IMR-90 (cell line): ENCODE data around the gene CDHR3. TPM values are rescaled to one million over a fixed set of nuclear protein-coding genes. Genes with fewer than 3 reads are reported as not detected.

Experiments
- ATAC-seq: fragments of 200-7000 bp; cut with Tn5 transposase; 2 replicates; pipeline ENCODE4 v1.9.1; 2020; ENCODE audit warnings: low read depth, mild to moderate bottlenecking, moderate library complexity
- BruUV-seq: library from RNA; stranded (reverse); fragments of 400-500 nt; replicated peaks from 2 replicates; lab custom pipeline; 2021; lab: Mats Ljungman, UMichigan
- CTCF ChIA-PET: fragments of 300-600 bp; formaldehyde crosslinking; extraction: SDS; loops from one replicate; lab custom pipeline; 2021; ENCODE audit warnings: antibody characterized with exemption; lab: Yijun Ruan, JAX
- POLR2A ChIA-PET: fragments of 300-600 bp; sonication (Branson Sonifier 250); formaldehyde crosslinking; loops from one replicate; lab custom pipeline; 2022; ENCODE audit warnings: antibody characterized with exemption; ENCODE audit not compliant: unreplicated experiment; lab: Charles Lee
- DNase-seq: peaks from one replicate; pipeline ENCODE4 v3.0.0; 2013
- H2AFZ ChIP-seq: replicated peaks from 2 replicates; pipeline ENCODE3; 2013; ENCODE audit warnings: low read length, mild to moderate bottlenecking; ENCODE audit not compliant: poor library complexity
- H2AK5ac ChIP-seq: 2 replicates; pipeline ENCODE4 v1.6.1; 2013; ENCODE audit warnings: low read depth, low read length, inconsistent platforms
- H2AK9ac ChIP-seq: replicated peaks from 2 replicates; pipeline ENCODE3; 2013; ENCODE audit warnings: mild to moderate bottlenecking, low read depth, low read length, moderate library complexity; ENCODE audit not compliant: poor library complexity
- H2BK120ac ChIP-seq: 2 replicates; pipeline ENCODE4 v1.6.1; 2013; ENCODE audit warnings: low read depth, low read length, inconsistent platforms
- H2BK15ac ChIP-seq: 3 replicates; pipeline ENCODE4 v1.6.1; 2013; ENCODE audit warnings: low read depth, low read length, inconsistent platforms
- H2BK20ac ChIP-seq: 2 replicates; pipeline ENCODE4 v1.6.1; 2013; ENCODE audit warnings: low read depth, mild to moderate bottlenecking, inconsistent platforms, low read length, moderate library complexity
- H2BK5ac ChIP-seq: 2 replicates; pipeline ENCODE4 v1.6.1; 2013; ENCODE audit warnings: mild to moderate bottlenecking, low read depth, low read length, inconsistent platforms; ENCODE audit not compliant: poor library complexity, severe bottlenecking
- H3K14ac ChIP-seq: replicated peaks from 2 replicates; pipeline ENCODE4 v1.6.1; 2013; ENCODE audit warnings: low read depth, low read length, inconsistent platforms
- H3K18ac ChIP-seq: 2 replicates; pipeline ENCODE4 v1.6.1; 2013; ENCODE audit warnings: low read depth, low read length, control low read depth
- H3K23ac ChIP-seq: 2 replicates; pipeline ENCODE4 v1.6.1; 2013; ENCODE audit warnings: low read depth, low read length, inconsistent platforms
- H3K27ac ChIP-seq: 2 replicates; pipeline ENCODE4 v1.5.1; 2013; ENCODE audit warnings: mild to moderate bottlenecking, control low read depth, low read length; ENCODE audit not compliant: insufficient read depth
- H3K27me3 ChIP-seq: 2 replicates; pipeline ENCODE4 v1.6.1; 2013; ENCODE audit warnings: low read length; ENCODE audit not compliant: control insufficient read depth, insufficient read depth
- H3K36me3 ChIP-seq: 2 replicates; pipeline ENCODE4 v1.6.1; 2013; ENCODE audit warnings: low read length, mixed read lengths; ENCODE audit not compliant: control insufficient read depth, insufficient read depth
- H3K4ac ChIP-seq: 2 replicates; pipeline ENCODE4 v1.6.1; 2013; ENCODE audit warnings: low read depth, low read length, inconsistent platforms
- H3K4me1 ChIP-seq: 2 replicates; pipeline ENCODE4 v1.6.1; 2013; ENCODE audit warnings: low read length, mixed read lengths; ENCODE audit not compliant: control insufficient read depth, insufficient read depth
- H3K4me2 ChIP-seq: 2 replicates; pipeline ENCODE4 v1.6.1; 2013; ENCODE audit warnings: low read depth, mild to moderate bottlenecking, control low read depth, low read length, moderate library complexity
- H3K4me3 ChIP-seq: 2 replicates; pipeline ENCODE4 v1.5.1; 2013; ENCODE audit warnings: low read depth, mild to moderate bottlenecking, control low read depth, low read length, moderate library complexity; ENCODE audit not compliant: insufficient read depth
- H3K56ac ChIP-seq: 2 replicates; pipeline ENCODE4 v1.6.1; 2013; ENCODE audit warnings: low read length, inconsistent platforms; ENCODE audit not compliant: insufficient read depth; ENCODE audit errors: extremely low read depth
- H3K79me1 ChIP-seq, 2 experiments: 2 replicates each; pipeline ENCODE4 v1.6.1; 2013; ENCODE audit warnings: low read length in 2 of 2, inconsistent platforms in 1 of 2, low read depth in 1 of 2
- H3K9ac ChIP-seq: 2 replicates; pipeline ENCODE4 v1.6.1; 2013; ENCODE audit warnings: low read depth, low read length, control low read depth
- H3K9me1 ChIP-seq: 2 replicates; pipeline ENCODE4 v1.6.1; 2013; ENCODE audit warnings: low read length, inconsistent platforms; ENCODE audit not compliant: insufficient read depth
- H3K9me3 ChIP-seq: 2 replicates; pipeline ENCODE4 v1.6.1; 2013; ENCODE audit warnings: low read length; ENCODE audit not compliant: control insufficient read depth, insufficient read depth
- H4K20me1 ChIP-seq: 2 replicates; pipeline ENCODE4 v1.6.1; 2013; ENCODE audit warnings: low read length, inconsistent platforms; ENCODE audit not compliant: insufficient read depth
- H4K5ac ChIP-seq: 2 replicates; pipeline ENCODE4 v1.6.1; 2013; ENCODE audit warnings: mild to moderate bottlenecking, low read depth, low read length, control low read depth
- H4K8ac ChIP-seq, 2 experiments: 2 replicates each; pipeline ENCODE4 v1.6.1; 2013; ENCODE audit warnings: low read depth in 2 of 2, low read length in 2 of 2, control low read depth in 1 of 2, inconsistent platforms in 1 of 2
- H4K91ac ChIP-seq: 2 replicates; pipeline ENCODE4 v1.6.1; 2013; ENCODE audit warnings: low read depth, low read length, inconsistent platforms; ENCODE audit not compliant: insufficient read depth
- BHLHE40 ChIP-seq: fragments of 150-350 bp; IDR thresholded peaks from 2 replicates; pipeline ENCODE4 v1.6.1; 2016; ENCODE audit warnings: mild to moderate bottlenecking, low read depth, low read length
- CHD1 ChIP-seq: IDR thresholded peaks from 2 replicates; pipeline ENCODE4 v1.6.1; 2012; ENCODE audit warnings: low read depth, low read length, improper control_type of control experiment
- FOS ChIP-seq: fragments of 150-350 bp; IDR thresholded peaks from 2 replicates; pipeline ENCODE4 v1.6.1; 2016; ENCODE audit warnings: low read depth, low read length
- MAZ ChIP-seq: IDR thresholded peaks from 2 replicates; pipeline ENCODE4 v1.6.1; 2012; ENCODE audit warnings: low read depth, mild to moderate bottlenecking, low read length, improper control_type of control experiment, moderate library complexity, borderline replicate concordance
- MXI1 ChIP-seq: IDR thresholded peaks from 2 replicates; pipeline ENCODE4 v1.6.1; 2012; ENCODE audit warnings: low read depth, mild to moderate bottlenecking, low read length, moderate library complexity, borderline replicate concordance
- NFE2L2 ChIP-seq: fragments of 150-350 bp; IDR thresholded peaks from 2 replicates; pipeline ENCODE4 v1.6.1; 2016; ENCODE audit warnings: low read depth, mild to moderate bottlenecking, low read length
- RFX5 ChIP-seq: IDR thresholded peaks from 2 replicates; pipeline ENCODE4 v1.8.0; 2012; ENCODE audit warnings: low read depth, mild to moderate bottlenecking, low read length, moderate library complexity
- SMC3 ChIP-seq: fragments of 150-350 bp; IDR thresholded peaks from 2 replicates; pipeline ENCODE4 v1.6.1; 2016; ENCODE audit warnings: low read depth, mild to moderate bottlenecking, antibody characterized with exemption, low read length, moderate library complexity
- WGBS, 2 experiments: methylation state at CpG; one replicate each; pipeline versions ENCODE4 v1.1.5 to v1.1.7; 2013; ENCODE audit warnings: missing lambda C conversion rate in 2 of 2; ENCODE audit not compliant: insufficient read length in 1 of 2; ENCODE audit errors: extremely low coverage in 2 of 2; 5-methylcytosine and 5-hydroxymethylcytosine counted together
- dilution Hi-C: fragments of 300-500 bp; cut with HindIII; formaldehyde crosslinking; loops from one replicate; pipeline ENCODE4 v1.14.3; 2018; ENCODE audit warnings: low sequenced_read_pairs; ENCODE audit not compliant: unreplicated experiment
- in situ Hi-C: fragments of 300-500 bp; cut with MboI; formaldehyde crosslinking; loops from 3 replicates; pipeline ENCODE4 v1.14.3; 2019; ENCODE audit warnings: low sequenced_read_pairs, inconsistent platforms, mixed read lengths
- intact Hi-C: fragments of 100-400 bp; cut with micrococcal nuclease; formaldehyde crosslinking; loops from 2 replicates; pipeline ENCODE4 v1.10.0; 2022
- polyA plus RNA-seq, 3 experiments: library from polyadenylated mRNA; depleted of rRNA; stranded (reverse); fragments of >200 nt; gene quantifications; 2 replicates each; pipeline ENCODE4 v1.2.3, GENCODE V29; 2012; ENCODE audit warnings: low replicate concordance in 1 of 3
- total RNA-seq: library from RNA; depleted of rRNA; stranded (reverse); fragments of >200 nt; gene quantifications from 2 replicates; pipeline ENCODE4 v1.2.3, GENCODE V29; 2012
- TF ChIP-seq, protein P1 (sequence below): fragments of 150-350 bp; IDR thresholded peaks from 2 replicates; pipeline ENCODE4 v1.6.1; 2017; ENCODE audit warnings: mild to moderate bottlenecking, antibody characterized with exemption, low read length, low read depth
- TF ChIP-seq, protein P2 (sequence below): fragments of 150-350 bp; IDR thresholded peaks from 2 replicates; pipeline ENCODE4 v1.6.1; 2016; ENCODE audit warnings: low read depth, mild to moderate bottlenecking, low read length, moderate library complexity, borderline replicate concordance

Gene CDHR3
- total and polyA plus RNA-seq, 2 of the 4 experiments (the other 2 are of a cell fraction) = 0.96 to 1.6 TPM

DNA sequence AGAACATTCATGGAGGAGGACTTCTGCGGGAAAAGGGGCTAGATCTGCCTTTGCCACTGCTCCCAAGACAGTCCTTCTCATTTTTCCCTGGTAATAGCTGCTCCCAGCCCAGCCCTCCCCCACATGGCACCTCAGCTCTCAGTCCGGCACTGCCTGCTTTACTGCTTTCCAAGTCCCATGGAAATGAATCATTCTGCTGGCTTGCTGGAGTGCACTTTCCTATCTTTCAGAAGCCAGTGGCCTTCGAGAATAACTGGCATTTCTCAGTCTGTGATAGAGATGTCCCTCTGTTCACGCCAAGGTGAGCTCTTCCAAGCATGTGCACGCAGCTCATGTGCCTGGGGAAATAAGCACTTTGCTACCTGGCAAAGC lies 87.7 kb downstream of the CDHR3 start:
- peak overlapping the region; percentile 33; the same call in 1 of the 2 replicates for H2AK5ac ChIP-seq
- 0 out of 2 replicates have a peak, but pooled peaks cover 2% of the 10 kb centered on the region for H3K9me1 ChIP-seq
- peaks cover 27% of the 10 kb centered on the region for H3K27me3 ChIP-seq
- no peak overlapping the region for H3K4ac ChIP-seq
- no peak overlapping the region for H2BK5ac ChIP-seq
- no peaks in the 10 kb centered on the region for H4K20me1 ChIP-seq
- ChIA-PET CTCF (interaction anchor here (3.1 kb wide), 1 partner anchor 103 kb away, joined by 18 read pairs; no protein-coding TSS in a partner anchor), POLR2A (no interaction called here)
- no peak for TF ChIP-seq MAZ
- TF ChIP-seq NFE2L2 = no peak
- no peak for TF ChIP-seq BHLHE40
- TF ChIP-seq CHD1 = no peak
- TF ChIP-seq MXI1 = no peak
- TF ChIP-seq, protein P1, sequence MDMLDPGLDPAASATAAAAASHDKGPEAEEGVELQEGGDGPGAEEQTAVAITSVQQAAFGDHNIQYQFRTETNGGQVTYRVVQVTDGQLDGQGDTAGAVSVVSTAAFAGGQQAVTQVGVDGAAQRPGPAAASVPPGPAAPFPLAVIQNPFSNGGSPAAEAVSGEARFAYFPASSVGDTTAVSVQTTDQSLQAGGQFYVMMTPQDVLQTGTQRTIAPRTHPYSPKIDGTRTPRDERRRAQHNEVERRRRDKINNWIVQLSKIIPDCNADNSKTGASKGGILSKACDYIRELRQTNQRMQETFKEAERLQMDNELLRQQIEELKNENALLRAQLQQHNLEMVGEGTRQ = no peak
- TF ChIP-seq SMC3 = no peak
- TF ChIP-seq, protein P2, sequence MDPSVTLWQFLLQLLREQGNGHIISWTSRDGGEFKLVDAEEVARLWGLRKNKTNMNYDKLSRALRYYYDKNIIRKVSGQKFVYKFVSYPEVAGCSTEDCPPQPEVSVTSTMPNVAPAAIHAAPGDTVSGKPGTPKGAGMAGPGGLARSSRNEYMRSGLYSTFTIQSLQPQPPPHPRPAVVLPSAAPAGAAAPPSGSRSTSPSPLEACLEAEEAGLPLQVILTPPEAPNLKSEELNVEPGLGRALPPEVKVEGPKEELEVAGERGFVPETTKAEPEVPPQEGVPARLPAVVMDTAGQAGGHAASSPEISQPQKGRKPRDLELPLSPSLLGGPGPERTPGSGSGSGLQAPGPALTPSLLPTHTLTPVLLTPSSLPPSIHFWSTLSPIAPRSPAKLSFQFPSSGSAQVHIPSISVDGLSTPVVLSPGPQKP = no peak
- no peak for TF ChIP-seq FOS
- TF ChIP-seq RFX5 = no peak
- H2BK15ac ChIP-seq = no peak overlapping the region
- H3K79me1 ChIP-seq = no peaks in the 10 kb centered on the region
- H3K36me3 ChIP-seq = no peaks in the 10 kb centered on the region
- intact Hi-C loops = no loop called here
- 40% methylated on average over 2 of the region's 5 CpGs; no CpG with 5 or more reads in 1 of the 2 experiments for WGBS, 2 experiments
- no peak overlapping the region; the same call in 1 of the 2 replicates for H3K18ac ChIP-seq
- peak; percentile 50 for DNase-seq
- in situ Hi-C loops = no loop called here
- H2AFZ ChIP-seq = peak overlapping the region; percentile 76
- 0 out of 2 replicates have a peak overlapping the region, but pooled peaks have one; percentile 5 for H2BK20ac ChIP-seq
- BruUV-seq = no TSS peak
- 0 out of 2 replicates have a peak overlapping the region, but pooled peaks have one; percentile 58 for H3K14ac ChIP-seq
- no peak overlapping the region for H4K5ac ChIP-seq
- H4K8ac ChIP-seq = no peak overlapping the region
- ATAC-seq = peak; percentile 72
- no peak overlapping the region for H3K27ac ChIP-seq
- H3K4me2 ChIP-seq = no peak overlapping the region; the same call in 1 of the 2 replicates
- H3K4me3 ChIP-seq = no peak overlapping the region
- H3K4me1 ChIP-seq = peaks cover 7% of the 10 kb centered on the region
- no peak overlapping the region for H3K23ac ChIP-seq
- no peak overlapping the region for H4K91ac ChIP-seq
- no peak overlapping the region for H2BK120ac ChIP-seq
- dilution Hi-C loops = no loop called here
- H3K9me3 ChIP-seq = no peaks in the 10 kb centered on the region
- no peak overlapping the region for H2AK9ac ChIP-seq
- no peak overlapping the region for H3K9ac ChIP-seq
- no peak overlapping the region for H3K56ac ChIP-seq
